H9 (cell line): Measurements from ENCODE around the gene TSPAN6. TPM values are rescaled to one million over a fixed set of nuclear protein-coding genes. Genes with fewer than 3 reads are reported as not detected.

ENCODE experiments used
- DNase-seq: peaks from one replicate; pipeline ENCODE4 v3.0.0-alpha.2; 2017
- H2AFZ ChIP-seq: one replicate; pipeline ENCODE4 v1.6.1; 2013; ENCODE audit warnings: mild to moderate bottlenecking, low read length, control low read depth, moderate library complexity
- H2AK5ac ChIP-seq: 2 replicates; pipeline ENCODE4 v1.6.1; 2013; ENCODE audit warnings: low read length, control low read depth, mixed read lengths; ENCODE audit not compliant: insufficient read length
- H2BK120ac ChIP-seq: one replicate; pipeline ENCODE4 v1.6.1; 2013; ENCODE audit warnings: low read depth, mild to moderate bottlenecking, low read length, control low read depth, inconsistent platforms; ENCODE audit not compliant: poor library complexity, severe bottlenecking
- H2BK12ac ChIP-seq: 2 replicates; pipeline ENCODE4 v1.6.1; 2013; ENCODE audit warnings: low read length, control low read depth, mixed read lengths, low read depth; ENCODE audit not compliant: insufficient read length
- H2BK15ac ChIP-seq: 2 replicates; pipeline ENCODE4 v1.6.1; 2013; ENCODE audit warnings: low read depth, low read length, control low read depth
- H2BK20ac ChIP-seq: one replicate; pipeline ENCODE4 v1.6.1; 2013; ENCODE audit warnings: low read depth, mild to moderate bottlenecking, low read length, control low read depth, inconsistent platforms; ENCODE audit not compliant: poor library complexity, severe bottlenecking
- H2BK5ac ChIP-seq: 2 replicates; pipeline ENCODE4 v1.6.1; 2013; ENCODE audit warnings: low read length, control low read depth, mixed read lengths; ENCODE audit not compliant: insufficient read length
- H3K14ac ChIP-seq: 2 replicates; pipeline ENCODE4 v1.6.1; 2013; ENCODE audit warnings: low read length, control low read depth; ENCODE audit not compliant: insufficient read depth
- H3K18ac ChIP-seq: 2 replicates; pipeline ENCODE4 v1.6.1; 2013; ENCODE audit warnings: low read depth, mild to moderate bottlenecking, mixed read lengths, low read length, control low read depth; ENCODE audit not compliant: insufficient read length
- H3K23ac ChIP-seq: 2 replicates; pipeline ENCODE4 v1.6.1; 2013; ENCODE audit warnings: low read length, control low read depth, mixed read lengths, low read depth; ENCODE audit not compliant: insufficient read length
- H3K23me2 ChIP-seq: 2 replicates; pipeline ENCODE4 v1.6.1; 2013; ENCODE audit warnings: low read depth, mild to moderate bottlenecking, mixed read lengths, low read length, control low read depth; ENCODE audit not compliant: insufficient read length, poor library complexity, severe bottlenecking
- H3K27ac ChIP-seq: 2 replicates; pipeline ENCODE4 v1.5.1; 2013; ENCODE audit warnings: low read length, control low read depth, mixed read lengths, low read depth; ENCODE audit not compliant: insufficient read length
- H3K27me3 ChIP-seq: 2 replicates; pipeline ENCODE4 v1.6.1; 2013; ENCODE audit warnings: low read length, control low read depth, inconsistent platforms; ENCODE audit not compliant: insufficient read depth
- H3K4ac ChIP-seq: 2 replicates; pipeline ENCODE4 v1.6.1; 2013; ENCODE audit warnings: low read depth, mild to moderate bottlenecking, control low read depth, inconsistent platforms, low read length, moderate library complexity
- H3K4me1 ChIP-seq: 2 replicates; pipeline ENCODE4 v1.6.1; 2013; ENCODE audit warnings: low read length, control low read depth, inconsistent platforms; ENCODE audit not compliant: insufficient read depth
- H3K4me2 ChIP-seq: 2 replicates; pipeline ENCODE4 v1.6.1; 2013; ENCODE audit warnings: low read length, control low read depth, mixed read lengths; ENCODE audit not compliant: insufficient read length, insufficient read depth
- H3K56ac ChIP-seq: 2 replicates; pipeline ENCODE4 v1.6.1; 2013; ENCODE audit warnings: low read depth, mild to moderate bottlenecking, mixed read lengths, low read length, control low read depth; ENCODE audit not compliant: insufficient read length
- H3K79me1 ChIP-seq: 2 replicates; pipeline ENCODE4 v1.6.1; 2013; ENCODE audit warnings: low read depth, mild to moderate bottlenecking, moderate library complexity, low read length, control low read depth, inconsistent platforms; ENCODE audit not compliant: insufficient read depth, poor library complexity, severe bottlenecking
- H3K79me2 ChIP-seq: 2 replicates; pipeline ENCODE4 v1.6.1; 2013; ENCODE audit warnings: low read length, control low read depth, inconsistent platforms; ENCODE audit not compliant: insufficient read depth
- H3K9ac ChIP-seq: 2 replicates; pipeline ENCODE4 v1.6.1; 2013; ENCODE audit warnings: low read length, control low read depth, mixed read lengths; ENCODE audit not compliant: insufficient read length; ENCODE audit errors: extremely low read depth
- H3K9me3 ChIP-seq: one replicate; pipeline ENCODE4 v1.6.1; 2013; ENCODE audit warnings: low read depth, low read length, inconsistent platforms; ENCODE audit not compliant: control insufficient read depth
- H3T11ph ChIP-seq: one replicate; pipeline ENCODE4 v1.6.1; 2013; ENCODE audit warnings: mild to moderate bottlenecking, low read length, control low read depth, inconsistent platforms
- H4K20me1 ChIP-seq: one replicate; pipeline ENCODE4 v1.6.1; 2013; ENCODE audit not compliant: control insufficient read depth, insufficient read length, insufficient read depth
- H4K5ac ChIP-seq: 2 replicates; pipeline ENCODE4 v1.6.1; 2013; ENCODE audit warnings: low read depth, mild to moderate bottlenecking, mixed read lengths, low read length, control low read depth; ENCODE audit not compliant: insufficient read length
- H4K8ac ChIP-seq: replicated peaks from 2 replicates; pipeline ENCODE4 v1.6.1; 2013; ENCODE audit warnings: low read length, control low read depth, mixed read lengths, low read depth; ENCODE audit not compliant: insufficient read length
- H4K91ac ChIP-seq: 2 replicates; pipeline ENCODE4 v1.6.1; 2013; ENCODE audit warnings: low read depth, mild to moderate bottlenecking, moderate library complexity, mixed read lengths, low read length, control low read depth; ENCODE audit not compliant: insufficient read length
- H3K27ac Mint-ChIP-seq, 3 experiments: 2 replicates in 2 of 3; 3 replicates in 1 of 3; pipeline ENCODE4 v1.8.0; 2020 to 2021; ENCODE audit warnings: mixed read lengths in 3 of 3, mild to moderate bottlenecking in 1 of 3, moderate library complexity in 1 of 3
- H3K27me3 Mint-ChIP-seq: 2 replicates; pipeline ENCODE4 v1.8.0; 2021; ENCODE audit warnings: low read depth, mild to moderate bottlenecking, moderate library complexity, mixed read lengths
- H3K36me3 Mint-ChIP-seq, 3 experiments: 2 replicates in 2 of 3; 3 replicates in 1 of 3; pipeline ENCODE4 v1.8.0; 2020 to 2021; ENCODE audit warnings: low read depth in 3 of 3, mixed read lengths in 3 of 3; ENCODE audit not compliant: insufficient read depth in 1 of 3
- H3K4me1 Mint-ChIP-seq, 2 experiments: 2 replicates each; pipeline ENCODE4 v1.8.0; 2020; ENCODE audit warnings: mixed read lengths in 2 of 2
- H3K4me3 Mint-ChIP-seq, 2 experiments: 2 replicates in 1 of 2; 3 replicates in 1 of 2; pipeline ENCODE4 v1.8.0; 2020 to 2021; ENCODE audit warnings: mild to moderate bottlenecking in 2 of 2, mixed read lengths in 2 of 2, moderate library complexity in 1 of 2
- H3K9me3 Mint-ChIP-seq, 2 experiments: 2 replicates in 1 of 2; 3 replicates in 1 of 2; pipeline ENCODE4 v1.8.0; 2020; ENCODE audit warnings: mild to moderate bottlenecking in 2 of 2, mixed read lengths in 2 of 2, moderate library complexity in 1 of 2
- whole genome bisulfite sequencing: extraction: QIAGEN DNeasy Blood & Tissue Kit; methylation state at CpG from one replicate; pipeline ENCODE4 v1.1.7; 2013; ENCODE audit warnings: missing lambda C conversion rate, low lambda C conversion rate, mixed read lengths; ENCODE audit not compliant: insufficient read length; ENCODE audit errors: extremely low coverage; 5-methylcytosine and 5-hydroxymethylcytosine counted together
- total RNA-seq: library from RNA; stranded (reverse); gene quantifications from 2 replicates; pipeline ENCODE4 v1.2.1, GENCODE V29; 2021
- TF ChIP-seq, protein P1 (sequence below): fragments of 200-600 bp; sonication (generic); conservative IDR thresholded peaks from 3 replicates; pipeline ENCODE4 v1.8.0; 2021; ENCODE audit warnings: antibody characterized with exemption, mild to moderate bottlenecking

TSPAN6 gene
- total RNA-seq, 1 experiment from 2014 or later, result 61.3 TPM

DNA sequence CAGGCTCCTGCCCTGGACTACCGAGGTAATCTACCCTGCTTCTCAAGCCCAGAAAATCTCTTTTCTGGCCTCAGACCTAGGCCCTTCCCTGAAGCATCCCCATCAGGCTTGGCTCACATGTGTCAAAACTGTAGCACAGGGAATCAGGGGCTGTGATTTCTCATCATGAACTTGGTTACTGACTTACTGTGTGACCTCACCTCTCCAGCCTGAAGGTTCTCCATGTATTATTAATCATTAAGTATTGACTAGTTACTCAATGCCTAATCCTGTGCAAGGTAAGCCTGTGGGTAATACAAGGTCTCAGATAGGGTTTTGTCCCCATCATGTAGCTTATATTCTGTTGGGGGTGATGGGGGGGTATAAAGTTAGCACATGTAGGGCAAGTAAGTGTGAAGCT lies 14.2 kb upstream of the TSPAN6 start:
- Histone ChIP-seq H3K56ac (no peak overlapping the region), H3K4ac (no peak overlapping the region), H3K23ac (no peak overlapping the region), H3K18ac (no peak overlapping the region), H3K9ac (no peak overlapping the region), H2BK120ac (no peak overlapping the region), H2BK5ac (no peak overlapping the region), H2AK5ac (no peak overlapping the region), H3K14ac (no peak overlapping the region), H3K9me3 (no peaks in the 10 kb centered on the region), H3T11ph (no peak overlapping the region), H2BK12ac (no peak overlapping the region), H3K79me1 (no peaks in the 10 kb centered on the region), H3K27me3 (no peaks in the 10 kb centered on the region), H3K23me2 (no peaks in the 10 kb centered on the region), H3K4me2 (no peak overlapping the region), H2BK20ac (no peak overlapping the region), H4K91ac (no peak overlapping the region), H3K79me2 (no peaks in the 10 kb centered on the region), H4K20me1 (no peaks in the 10 kb centered on the region), H3K27ac (no peak overlapping the region), H2BK15ac (no peak overlapping the region), H2AFZ (no peak overlapping the region), H3K4me1 (peaks cover 3% of the 10 kb centered on the region; the same call in 1 of the 2 replicates), H4K8ac (no peak overlapping the region), H4K5ac (no peak overlapping the region)
- TF ChIP-seq, protein P1, sequence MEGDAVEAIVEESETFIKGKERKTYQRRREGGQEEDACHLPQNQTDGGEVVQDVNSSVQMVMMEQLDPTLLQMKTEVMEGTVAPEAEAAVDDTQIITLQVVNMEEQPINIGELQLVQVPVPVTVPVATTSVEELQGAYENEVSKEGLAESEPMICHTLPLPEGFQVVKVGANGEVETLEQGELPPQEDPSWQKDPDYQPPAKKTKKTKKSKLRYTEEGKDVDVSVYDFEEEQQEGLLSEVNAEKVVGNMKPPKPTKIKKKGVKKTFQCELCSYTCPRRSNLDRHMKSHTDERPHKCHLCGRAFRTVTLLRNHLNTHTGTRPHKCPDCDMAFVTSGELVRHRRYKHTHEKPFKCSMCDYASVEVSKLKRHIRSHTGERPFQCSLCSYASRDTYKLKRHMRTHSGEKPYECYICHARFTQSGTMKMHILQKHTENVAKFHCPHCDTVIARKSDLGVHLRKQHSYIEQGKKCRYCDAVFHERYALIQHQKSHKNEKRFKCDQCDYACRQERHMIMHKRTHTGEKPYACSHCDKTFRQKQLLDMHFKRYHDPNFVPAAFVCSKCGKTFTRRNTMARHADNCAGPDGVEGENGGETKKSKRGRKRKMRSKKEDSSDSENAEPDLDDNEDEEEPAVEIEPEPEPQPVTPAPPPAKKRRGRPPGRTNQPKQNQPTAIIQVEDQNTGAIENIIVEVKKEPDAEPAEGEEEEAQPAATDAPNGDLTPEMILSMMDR, result no peak
- WGBS, result no CpG with 5 or more reads among the region's 1 CpG
- DNase-seq, result no peak
- Mint-ChIP-seq H3K4me1 (peaks cover 20 to 23% of the 10 kb centered on the region in 2 experiments), H3K4me3 (no peak overlapping the region), H3K27me3 (peaks cover 4% of the 10 kb centered on the region), H3K36me3 (no peaks in the 10 kb centered on the region; a peak in 2 of 7 replicates), H3K9me3 (peaks cover 2 to 70% of the 10 kb centered on the region in 2 experiments), H3K27ac (no peak overlapping the region)
